Trophoblast cell (in vitro differentiated cells and primary cell): ENCODE measurements around the gene GPR179.

Source experiments
- DNase-seq, 2 donors: peaks; one replicate each; pipeline ENCODE4 v3.0.0-alpha.2; 2016
- H2AFZ ChIP-seq: 2 replicates; pipeline ENCODE4 v1.6.1; 2013; ENCODE audit warnings: low read length, moderate library complexity, mild to moderate bottlenecking; ENCODE audit not compliant: insufficient read depth, poor library complexity
- H2AK5ac ChIP-seq: 2 replicates; pipeline ENCODE4 v1.6.1; 2013; ENCODE audit warnings: mild to moderate bottlenecking, low read length
- H2BK120ac ChIP-seq: 2 replicates; pipeline ENCODE4 v1.6.1; 2013; ENCODE audit warnings: low read length, mild to moderate bottlenecking, moderate library complexity; ENCODE audit not compliant: insufficient read depth, poor library complexity
- H2BK12ac ChIP-seq: 2 replicates; pipeline ENCODE4 v1.6.1; 2013; ENCODE audit warnings: mild to moderate bottlenecking, low read length, moderate library complexity
- H2BK5ac ChIP-seq: 2 replicates; pipeline ENCODE4 v1.6.1; 2013; ENCODE audit warnings: low read length, low read depth, moderate library complexity, mild to moderate bottlenecking; ENCODE audit not compliant: poor library complexity
- H3K14ac ChIP-seq: 2 replicates; pipeline ENCODE4 v1.6.1; 2013; ENCODE audit warnings: mild to moderate bottlenecking, low read length
- H3K18ac ChIP-seq: 2 replicates; pipeline ENCODE4 v1.6.1; 2013; ENCODE audit warnings: mild to moderate bottlenecking, low read length
- H3K23ac ChIP-seq: 2 replicates; pipeline ENCODE4 v1.6.1; 2013; ENCODE audit warnings: low read length
- H3K27ac ChIP-seq: 2 replicates; pipeline ENCODE4 v1.5.1; 2013; ENCODE audit warnings: low read depth, mild to moderate bottlenecking, inconsistent platforms, low read length, moderate library complexity
- H3K27me3 ChIP-seq: 2 replicates; pipeline ENCODE4 v1.6.1; 2013; ENCODE audit warnings: inconsistent platforms, mild to moderate bottlenecking, low read length, moderate library complexity; ENCODE audit not compliant: insufficient read depth
- H3K36me3 ChIP-seq, 2 experiments: 1 replicate in 1 of 2; 2 replicates in 1 of 2; pipeline ENCODE4 v1.6.1; 2013; ENCODE audit warnings: low read length in 2 of 2, mild to moderate bottlenecking in 2 of 2, moderate library complexity in 1 of 2; ENCODE audit not compliant: insufficient read depth in 2 of 2, control insufficient read depth in 1 of 2
- H3K4ac ChIP-seq: 2 replicates; pipeline ENCODE4 v1.6.1; 2013; ENCODE audit warnings: low read depth, mild to moderate bottlenecking, low read length, moderate library complexity
- H3K4me1 ChIP-seq, 2 experiments: 1 replicate in 1 of 2; 2 replicates in 1 of 2; pipeline ENCODE4 v1.6.1; 2013; ENCODE audit warnings: low read length in 2 of 2, mild to moderate bottlenecking in 2 of 2, moderate library complexity in 1 of 2; ENCODE audit not compliant: insufficient read depth in 2 of 2, control insufficient read depth in 1 of 2
- H3K4me2 ChIP-seq: 2 replicates; pipeline ENCODE4 v1.6.1; 2013; ENCODE audit warnings: inconsistent platforms, mild to moderate bottlenecking, low read length, moderate library complexity
- H3K4me3 ChIP-seq: 2 replicates; pipeline ENCODE4 v1.5.1; 2013; ENCODE audit warnings: mild to moderate bottlenecking, low read depth, low read length, inconsistent platforms
- H3K79me1 ChIP-seq: one replicate; pipeline ENCODE4 v1.6.1; 2013; ENCODE audit warnings: low read length
- H3K79me2 ChIP-seq: 2 replicates; pipeline ENCODE4 v1.6.1; 2013; ENCODE audit warnings: low read length, mild to moderate bottlenecking; ENCODE audit not compliant: control insufficient read depth, insufficient read depth, poor library complexity
- H3K9ac ChIP-seq: 2 replicates; pipeline ENCODE4 v1.6.1; 2013; ENCODE audit warnings: mild to moderate bottlenecking, low read length
- H3K9me3 ChIP-seq: 2 replicates; pipeline ENCODE4 v1.6.1; 2013; ENCODE audit warnings: low read depth, mild to moderate bottlenecking, control low read depth, inconsistent platforms, low read length; ENCODE audit not compliant: insufficient read depth
- H4K12ac ChIP-seq: 2 replicates; pipeline ENCODE4 v1.6.1; 2013; ENCODE audit warnings: low read depth, mild to moderate bottlenecking, low read length, moderate library complexity
- H4K8ac ChIP-seq: 2 replicates; pipeline ENCODE4 v1.6.1; 2013; ENCODE audit warnings: low read depth, mild to moderate bottlenecking, low read length, moderate library complexity
- H4K91ac ChIP-seq: one replicate; pipeline ENCODE4 v1.6.1; 2013; ENCODE audit warnings: low read depth, mild to moderate bottlenecking, low read length, moderate library complexity
- WGBS: extraction: QIAGEN DNeasy Blood & Tissue Kit; methylation state at CpG from one replicate; pipeline ENCODE4 v1.1.7; 2013; ENCODE audit warnings: missing lambda C conversion rate; ENCODE audit not compliant: insufficient read length, insufficient coverage; ENCODE audit errors: extremely low coverage; 5-methylcytosine and 5-hydroxymethylcytosine counted together

The GPR179 gene

GRCh38 chr17:38352245-38353085 lies 8.7 kb upstream of the GPR179 start:
- H2AFZ ChIP-seq: peak overlapping the region; percentile 83
- no peak overlapping the region for H2BK12ac ChIP-seq
- no peak overlapping the region for H3K23ac ChIP-seq
- peak overlapping the region; percentile 79 for H3K4me2 ChIP-seq
- peaks cover 5 to 12% of the 10 kb centered on the region in 2 experiments for H3K4me1 ChIP-seq
- peak overlapping the region; percentile 84 for H3K4me3 ChIP-seq
- H3K36me3 ChIP-seq: no peaks in the 10 kb centered on the region
- peak overlapping the region; percentile 12 for H2BK120ac ChIP-seq
- peak overlapping the region; percentile 70 for H4K91ac ChIP-seq
- no peak overlapping the region for H2AK5ac ChIP-seq
- peaks cover 7% of the 10 kb centered on the region for H3K79me1 ChIP-seq
- no peaks in the 10 kb centered on the region for H3K9me3 ChIP-seq
- peak overlapping the region; percentile 11 for H4K12ac ChIP-seq
- no CpG with 5 or more reads among the region's 72 CpGs for WGBS
- peaks cover 6% of the 10 kb centered on the region for H3K79me2 ChIP-seq
- peak overlapping the region; percentile 64 for H3K4ac ChIP-seq
- H3K14ac ChIP-seq: peak overlapping the region; percentile 89
- H3K9ac ChIP-seq: peak overlapping the region; percentile 75
- peak overlapping the region; percentile 39 for H2BK5ac ChIP-seq
- no peaks in the 10 kb centered on the region for H3K27me3 ChIP-seq
- H4K8ac ChIP-seq: peak overlapping the region; percentile 41
- DNase-seq: peak in 1 of 2 donors; percentile 33
- H3K18ac ChIP-seq: peak overlapping the region; percentile 87
- H3K27ac ChIP-seq: no peak overlapping the region

- Histone ChIP-seq H2AK5ac (no peak within 1 kb of the TSS), H3K9ac (peak within 1 kb of the TSS; percentile 75), H3K9me3 (no peaks in the 10 kb centered on the region), H3K27me3 (no peaks in the 10 kb centered on the region), H3K4me1 (peaks cover 5 to 11% of the 10 kb centered on the region in 2 experiments), H3K14ac (peak within 1 kb of the TSS; percentile 89), H3K4ac (peak within 1 kb of the TSS; percentile 64), H3K36me3 (no peaks in the 10 kb centered on the region), H3K23ac (no peak within 1 kb of the TSS), H3K27ac (no peak within 1 kb of the TSS), H2AFZ (peak within 1 kb of the TSS; percentile 94), H3K79me1 (peaks cover 7% of the 10 kb centered on the region), H2BK12ac (no peak within 1 kb of the TSS), H3K4me3 (peak within 1 kb of the TSS; percentile 84), H4K91ac (peak within 1 kb of the TSS; percentile 77), H4K12ac (peak within 1 kb of the TSS; percentile 89), H3K18ac (peak within 1 kb of the TSS; percentile 87), H3K79me2 (peaks cover 6% of the 10 kb centered on the region), H3K4me2 (peak within 1 kb of the TSS; percentile 79), H2BK120ac (peak within 1 kb of the TSS; percentile 39), H4K8ac (peak within 1 kb of the TSS; percentile 97), H2BK5ac (peak within 1 kb of the TSS; percentile 39)
- no CpG with 5 or more reads among the region's 84 CpGs for WGBS
- DNase-seq: peak; percentile 87 to 94
Observed at GRCh38 chr17:38351412-38352222, 7.9 kb upstream of the GPR179 start, which contains the start of gene SOCS7. SOCS7 (plus strand) TSS chr17:38351844; CDS start chr17:38352053, 209 bp downstream.

DNA sequence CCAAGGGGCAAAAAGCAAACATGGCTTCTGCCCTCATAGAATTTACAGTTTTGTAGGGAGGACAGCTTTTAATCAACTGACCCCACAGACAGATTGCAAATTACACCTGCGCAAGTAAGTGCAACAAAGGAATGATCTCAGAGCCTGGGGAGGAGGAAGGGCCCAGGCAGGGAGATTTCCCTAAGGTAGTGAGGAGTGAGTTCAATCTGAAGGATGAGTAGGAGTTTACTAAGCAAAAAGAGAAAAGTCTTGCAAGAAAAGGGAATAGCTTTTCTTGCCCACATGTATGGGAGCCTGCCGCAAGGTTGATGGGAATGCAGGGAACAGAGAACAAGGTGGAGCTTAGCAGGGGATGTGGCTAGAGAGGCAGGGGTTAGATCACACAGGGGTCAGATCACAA lies 6.3 kb upstream of the GPR179 start:
- Histone ChIP-seq H2AK5ac (no peak overlapping the region), H3K27ac (no peak overlapping the region), H3K4ac (no peak overlapping the region), H2AFZ (no peak overlapping the region), H3K4me2 (no peak overlapping the region), H3K18ac (no peak overlapping the region), H3K79me2 (peaks cover 6% of the 10 kb centered on the region), H2BK120ac (no peak overlapping the region), H3K9me3 (no peaks in the 10 kb centered on the region), H3K27me3 (no peaks in the 10 kb centered on the region), H2BK5ac (no peak overlapping the region), H3K9ac (no peak overlapping the region), H3K23ac (no peak overlapping the region), H3K36me3 (no peaks in the 10 kb centered on the region), H2BK12ac (no peak overlapping the region), H3K4me1 (peaks cover 5 to 11% of the 10 kb centered on the region in 2 experiments), H4K12ac (no peak overlapping the region), H3K4me3 (no peak overlapping the region), H4K91ac (no peak overlapping the region), H4K8ac (no peak overlapping the region), H3K14ac (no peak overlapping the region), H3K79me1 (peaks cover 7% of the 10 kb centered on the region)
- no CpG with 5 or more reads among the region's 2 CpGs for WGBS
- DNase-seq: no peak

DNA sequence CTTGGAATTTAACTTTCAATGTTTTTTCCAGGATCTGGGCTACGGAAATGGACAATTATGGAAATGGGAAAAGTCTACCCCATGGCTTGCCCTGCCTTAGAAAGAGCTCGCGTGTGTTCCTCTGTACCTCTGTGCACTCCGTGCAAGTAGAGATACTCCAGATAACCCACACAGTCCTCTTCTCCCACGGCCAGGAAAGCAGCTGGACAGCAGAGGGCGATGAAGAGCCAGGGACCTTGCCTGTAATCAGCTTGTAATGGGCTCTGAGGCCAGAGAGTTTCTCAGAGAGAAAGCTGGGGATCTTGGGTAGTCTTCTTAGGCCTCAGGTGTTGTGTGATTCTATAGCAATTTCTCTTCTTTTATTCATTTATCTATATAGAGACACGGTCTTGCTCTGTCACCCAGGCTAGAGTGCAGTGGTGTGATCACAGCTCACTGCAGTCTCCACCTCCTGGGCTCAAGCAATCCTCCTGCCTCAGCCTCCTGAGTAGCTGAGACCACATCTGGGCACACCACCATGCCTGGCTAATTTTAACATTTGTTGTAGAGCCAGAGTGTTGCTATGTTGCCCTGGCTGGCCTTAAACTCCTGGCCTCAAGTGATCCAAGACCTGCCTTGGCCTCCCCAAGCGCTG lies 5.5 kb upstream of the GPR179 start:
- no peak overlapping the region for H3K14ac ChIP-seq
- peak; percentile 79 to 91 for DNase-seq
- no peak overlapping the region for H2AFZ ChIP-seq
- H3K4me1 ChIP-seq: peaks cover 5 to 10% of the 10 kb centered on the region in 2 experiments
- no peak overlapping the region for H3K9ac ChIP-seq
- H2AK5ac ChIP-seq: no peak overlapping the region
- no peak overlapping the region for H2BK12ac ChIP-seq
- H3K79me1 ChIP-seq: peaks cover 7% of the 10 kb centered on the region
- no peak overlapping the region for H4K12ac ChIP-seq
- no CpG with 5 or more reads among the region's 8 CpGs for WGBS
- H4K8ac ChIP-seq: no peak overlapping the region
- H3K18ac ChIP-seq: no peak overlapping the region
- H3K4ac ChIP-seq: no peak overlapping the region
- H3K36me3 ChIP-seq: no peaks in the 10 kb centered on the region
- no peak overlapping the region for H4K91ac ChIP-seq
- H3K27ac ChIP-seq: no peak overlapping the region
- no peak overlapping the region for H3K4me3 ChIP-seq
- peaks cover 6% of the 10 kb centered on the region for H3K79me2 ChIP-seq
- no peak overlapping the region for H3K4me2 ChIP-seq
- H2BK5ac ChIP-seq: no peak overlapping the region
- no peaks in the 10 kb centered on the region for H3K27me3 ChIP-seq
- no peaks in the 10 kb centered on the region for H3K9me3 ChIP-seq
- H3K23ac ChIP-seq: no peak overlapping the region
- no peak overlapping the region for H2BK120ac ChIP-seq
